Measurements from ENCODE around the gene DVL1.
"Not testable (repeated sequence)": the region's sequence is repeated elsewhere in the genome, so short reads cannot be mapped to it uniquely, and the experiment has no call there.

Gene DVL1

GRCh38 chr1:1373815-1374588, 24.8 kb upstream of the DVL1 start:
- H3K27me3 ChIP-seq (ENCODE audit: control insufficient read depth, insufficient read depth, low read length), result no peaks in the 10 kb centered on the region
- no peaks in the 10 kb centered on the region; the same call in 1 of the 2 replicates for H3K4me1 ChIP-seq (ENCODE audit: control insufficient read depth, insufficient read depth, low read length)
- H3K9me3 ChIP-seq (ENCODE audit: control insufficient read depth, insufficient read depth, low read length), result no peaks in the 10 kb centered on the region
- no peak for DNase-seq (ENCODE audit: low read depth, low spot score)
- H3K36me3 ChIP-seq (ENCODE audit: control insufficient read depth, insufficient read depth, low read length), result no peaks in the 10 kb centered on the region
- H3K27ac ChIP-seq (ENCODE audit: low read length), result no peak overlapping the region
- H3K4me3 ChIP-seq (ENCODE audit: low read length), result peak overlapping the region; percentile 91
- WGBS (ENCODE audit: insufficient coverage, insufficient read length), result no CpG with 5 or more reads among the region's 52 CpGs

- WGBS (ENCODE audit: insufficient coverage, insufficient read length), result no CpG with 5 or more reads among the region's 26 CpGs
- H3K27ac ChIP-seq (ENCODE audit: low read length), result no peak overlapping the region
- no peaks in the 10 kb centered on the region for H3K36me3 ChIP-seq (ENCODE audit: control insufficient read depth, insufficient read depth, low read length)
- no peaks in the 10 kb centered on the region; the same call in 1 of the 2 replicates for H3K4me1 ChIP-seq (ENCODE audit: control insufficient read depth, insufficient read depth, low read length)
- no peak for DNase-seq (ENCODE audit: low read depth, low spot score)
- no peak overlapping the region for H3K4me3 ChIP-seq (ENCODE audit: low read length)
- no peaks in the 10 kb centered on the region for H3K9me3 ChIP-seq (ENCODE audit: control insufficient read depth, insufficient read depth, low read length)
- H3K27me3 ChIP-seq (ENCODE audit: control insufficient read depth, insufficient read depth, low read length), result no peaks in the 10 kb centered on the region
Measured at GRCh38 chr1:1373051-1373814, 24.0 kb upstream of the DVL1 start.

GRCh38 chr1:1371746-1372711, 22.8 kb upstream of the DVL1 start:
- no peaks in the 10 kb centered on the region for H3K36me3 ChIP-seq (ENCODE audit: control insufficient read depth, insufficient read depth, low read length)
- H3K4me1 ChIP-seq (ENCODE audit: control insufficient read depth, insufficient read depth, low read length), result no peaks in the 10 kb centered on the region; the same call in 1 of the 2 replicates
- H3K27me3 ChIP-seq (ENCODE audit: control insufficient read depth, insufficient read depth, low read length), result no peaks in the 10 kb centered on the region
- no peaks in the 10 kb centered on the region for H3K9me3 ChIP-seq (ENCODE audit: control insufficient read depth, insufficient read depth, low read length)
- DNase-seq (ENCODE audit: low read depth, low spot score), result no peak
- WGBS (ENCODE audit: insufficient coverage, insufficient read length), result no CpG with 5 or more reads among the region's 26 CpGs
- H3K4me3 ChIP-seq (ENCODE audit: low read length), result no peak overlapping the region
- H3K27ac ChIP-seq (ENCODE audit: low read length), result no peak overlapping the region

- H3K9me3 ChIP-seq (ENCODE audit: control insufficient read depth, insufficient read depth, low read length), result no peaks in the 10 kb centered on the region
- no peak overlapping the region for H3K27ac ChIP-seq (ENCODE audit: low read length)
- no CpG with 5 or more reads among the region's 12 CpGs for WGBS (ENCODE audit: insufficient coverage, insufficient read length)
- no peaks in the 10 kb centered on the region; the same call in 1 of the 2 replicates for H3K4me1 ChIP-seq (ENCODE audit: control insufficient read depth, insufficient read depth, low read length)
- no peaks in the 10 kb centered on the region for H3K36me3 ChIP-seq (ENCODE audit: control insufficient read depth, insufficient read depth, low read length)
- no peaks in the 10 kb centered on the region for H3K27me3 ChIP-seq (ENCODE audit: control insufficient read depth, insufficient read depth, low read length)
- no peak overlapping the region for H3K4me3 ChIP-seq (ENCODE audit: low read length)
- DNase-seq (ENCODE audit: low read depth, low spot score), result no peak
Measured at GRCh38 chr1:1371364-1371745, 22.1 kb upstream of the DVL1 start.

GRCh38 chr1:1370771-1371300, 21.6 kb upstream of the DVL1 start:
- Histone ChIP-seq H3K27ac (ENCODE audit: low read length) (no peak overlapping the region), H3K4me1 (ENCODE audit: control insufficient read depth, insufficient read depth, low read length) (no peaks in the 10 kb centered on the region; the same call in 1 of the 2 replicates), H3K27me3 (ENCODE audit: control insufficient read depth, insufficient read depth, low read length) (no peaks in the 10 kb centered on the region), H3K4me3 (ENCODE audit: low read length) (no peak overlapping the region), H3K36me3 (ENCODE audit: control insufficient read depth, insufficient read depth, low read length) (no peaks in the 10 kb centered on the region), H3K9me3 (ENCODE audit: control insufficient read depth, insufficient read depth, low read length) (no peaks in the 10 kb centered on the region)
- no peak for DNase-seq (ENCODE audit: low read depth, low spot score)
- WGBS (ENCODE audit: insufficient coverage, insufficient read length), result no CpG with 5 or more reads among the region's 16 CpGs

- H3K27ac ChIP-seq (ENCODE audit: low read length); DNase-seq (ENCODE audit: low read depth, low spot score); H3K27me3 ChIP-seq (ENCODE audit: control insufficient read depth, insufficient read depth, low read length); H3K9me3 ChIP-seq (ENCODE audit: control insufficient read depth, insufficient read depth, low read length); H3K36me3 ChIP-seq (ENCODE audit: control insufficient read depth, insufficient read depth, low read length); H3K4me1 ChIP-seq (ENCODE audit: control insufficient read depth, insufficient read depth, low read length); H3K4me3 ChIP-seq (ENCODE audit: low read length): not testable (repeated sequence)
- no CpG with 5 or more reads among the region's 14 CpGs for WGBS (ENCODE audit: insufficient coverage, insufficient read length)
Measured at GRCh38 chr1:1370094-1370493, 20.9 kb upstream of the DVL1 start.

GRCh38 chr1:1367315-1367714, 18.1 kb upstream of the DVL1 start:
- no peak overlapping the region for H3K27ac ChIP-seq (ENCODE audit: low read length)
- H3K27me3 ChIP-seq (ENCODE audit: control insufficient read depth, insufficient read depth, low read length), result no peaks in the 10 kb centered on the region
- H3K9me3 ChIP-seq (ENCODE audit: control insufficient read depth, insufficient read depth, low read length), result no peaks in the 10 kb centered on the region
- no peak for DNase-seq (ENCODE audit: low read depth, low spot score)
- WGBS (ENCODE audit: insufficient coverage, insufficient read length), result 100% methylated on average over 5 of the region's 5 CpGs
- no peak overlapping the region for H3K4me3 ChIP-seq (ENCODE audit: low read length)
- no peaks in the 10 kb centered on the region for H3K36me3 ChIP-seq (ENCODE audit: control insufficient read depth, insufficient read depth, low read length)
- H3K4me1 ChIP-seq (ENCODE audit: control insufficient read depth, insufficient read depth, low read length), result no peaks in the 10 kb centered on the region

- Histone ChIP-seq H3K27ac (ENCODE audit: low read length) (no peak overlapping the region), H3K9me3 (ENCODE audit: control insufficient read depth, insufficient read depth, low read length) (no peaks in the 10 kb centered on the region), H3K27me3 (ENCODE audit: control insufficient read depth, insufficient read depth, low read length) (no peaks in the 10 kb centered on the region), H3K4me3 (ENCODE audit: low read length) (no peak overlapping the region), H3K36me3 (ENCODE audit: control insufficient read depth, insufficient read depth, low read length) (no peaks in the 10 kb centered on the region), H3K4me1 (ENCODE audit: control insufficient read depth, insufficient read depth, low read length) (no peaks in the 10 kb centered on the region)
- DNase-seq (ENCODE audit: low read depth, low spot score), result no peak
- over 99% methylated on average over 3 of the region's 3 CpGs for WGBS (ENCODE audit: insufficient coverage, insufficient read length)
Measured at GRCh38 chr1:1366699-1367066, 17.5 kb upstream of the DVL1 start.

GRCh38 chr1:1365875-1366698, 16.9 kb upstream of the DVL1 start:
- H3K9me3 ChIP-seq (ENCODE audit: control insufficient read depth, insufficient read depth, low read length), result no peaks in the 10 kb centered on the region
- no peak overlapping the region for H3K27ac ChIP-seq (ENCODE audit: low read length)
- no peaks in the 10 kb centered on the region for H3K36me3 ChIP-seq (ENCODE audit: control insufficient read depth, insufficient read depth, low read length)
- DNase-seq (ENCODE audit: low read depth, low spot score), result no peak
- no peak overlapping the region for H3K4me3 ChIP-seq (ENCODE audit: low read length)
- 100% methylated on average over 10 of the region's 10 CpGs for WGBS (ENCODE audit: insufficient coverage, insufficient read length)
- H3K27me3 ChIP-seq (ENCODE audit: control insufficient read depth, insufficient read depth, low read length), result no peaks in the 10 kb centered on the region
- no peaks in the 10 kb centered on the region for H3K4me1 ChIP-seq (ENCODE audit: control insufficient read depth, insufficient read depth, low read length)
